Natural killer cell treated with Interleukin-12 subunit alpha and Interleukin-12 subunit beta and Interleukin-15 and Interleukin-18, amount 100 ng/mL, for 72 hours (primary cell): ENCODE measurements around the gene OXCT2. TPM values are rescaled to one million over a fixed set of nuclear protein-coding genes. Genes with fewer than 3 reads are reported as not detected.

Experiments
- ATAC-seq, 2 donors: fragments of 150-1000 bp; cut with Tn5 transposase in 1 of 2; sonication (Bioruptor Pico), chemical (Tn5 transposase) in 1 of 2; 2 replicates each; pipeline ENCODE4 v1.10.0; 2021
- DNase-seq: peaks from one replicate; pipeline ENCODE4 v3.0.0; 2022; ENCODE audit warnings: low spot score
- H3K27ac Mint-ChIP-seq, 2 donors: 1 replicate in 1 of 2; 2 replicates in 1 of 2; pipeline ENCODE4 v1.8.0; 2022; ENCODE audit warnings: mixed read lengths in 2 of 2, mild to moderate bottlenecking in 1 of 2, moderate library complexity in 1 of 2
- H3K27me3 Mint-ChIP-seq, 2 donors: 1 replicate in 1 of 2; 2 replicates in 1 of 2; pipeline ENCODE4 v1.8.0; 2022; ENCODE audit warnings: mixed read lengths in 2 of 2
- H3K36me3 Mint-ChIP-seq: one replicate; pipeline ENCODE4 v1.8.0; 2022; ENCODE audit warnings: mixed read lengths
- H3K4me1 Mint-ChIP-seq, 2 donors: 1 replicate in 1 of 2; 2 replicates in 1 of 2; pipeline ENCODE4 v1.8.0; 2022; ENCODE audit warnings: low read depth in 2 of 2, mixed read lengths in 2 of 2, mild to moderate bottlenecking in 1 of 2
- H3K4me3 Mint-ChIP-seq: one replicate; pipeline ENCODE4 v1.8.0; 2022; ENCODE audit warnings: mixed read lengths
- H3K9me3 Mint-ChIP-seq: 2 replicates; pipeline ENCODE4 v1.8.0; 2022; ENCODE audit warnings: mixed read lengths
- total RNA-seq, 2 donors: library from RNA; stranded (reverse); gene quantifications; one replicate each; pipeline ENCODE4 v1.2.3, GENCODE V29; 2022

OXCT2 gene
- total RNA-seq, 2 donors from 2014 or later: 0.47 to 0.59 TPM

GRCh38 chr1:39727221-39727931 is 43.8 kb downstream of the OXCT2 start:
- ATAC-seq: peak in 1 of 2 donors; percentile 43
- DNase-seq: no peak
- no peak overlapping the region for H3K27ac Mint-ChIP-seq
- peak overlapping the region; percentile 23 for H3K4me3 Mint-ChIP-seq
- H3K9me3 Mint-ChIP-seq: no peaks in the 10 kb centered on the region
- H3K36me3 Mint-ChIP-seq: no peaks in the 10 kb centered on the region
- H3K4me1 Mint-ChIP-seq: peaks cover 13 to 16% of the 10 kb centered on the region in 2 donors
- peaks cover 41 to 49% of the 10 kb centered on the region in 2 donors for H3K27me3 Mint-ChIP-seq

- Mint-ChIP-seq H3K9me3 (no peaks in the 10 kb centered on the region), H3K4me1 (peaks cover 13 to 16% of the 10 kb centered on the region in 2 donors), H3K4me3 (no peak overlapping the region), H3K36me3 (no peaks in the 10 kb centered on the region), H3K27me3 (peaks cover 43 to 49% of the 10 kb centered on the region in 2 donors), H3K27ac (no peak overlapping the region)
- DNase-seq (no peak), ATAC-seq (no peak)
These were observed 44.5 kb downstream of the OXCT2 start for GRCh38 chr1:39726600-39726999.

- DNase-seq: no peak
- Mint-ChIP-seq H3K4me3 (no peak overlapping the region), H3K27me3 (peaks cover 31% of the 10 kb centered on the region in 2 donors), H3K4me1 (peaks cover 2 to 11% of the 10 kb centered on the region in 2 donors), H3K9me3 (no peaks in the 10 kb centered on the region), H3K27ac (no peak overlapping the region), H3K36me3 (no peaks in the 10 kb centered on the region)
- no peak for ATAC-seq
These were observed 48.7 kb downstream of the OXCT2 start for GRCh38 chr1:39722495-39722894.

GRCh38 chr1:39721664-39722063 is 49.5 kb downstream of the OXCT2 start:
- H3K4me1 Mint-ChIP-seq: peaks cover 2 to 5% of the 10 kb centered on the region in 2 donors
- H3K36me3 Mint-ChIP-seq: no peaks in the 10 kb centered on the region
- H3K4me3 Mint-ChIP-seq: no peak overlapping the region
- ATAC-seq (no peak), DNase-seq (no peak)
- no peak overlapping the region for H3K27ac Mint-ChIP-seq
- peaks cover 29 to 34% of the 10 kb centered on the region in 2 donors for H3K27me3 Mint-ChIP-seq
- no peaks in the 10 kb centered on the region for H3K9me3 Mint-ChIP-seq

GRCh38 chr1:39720094-39720999 is 50.8 kb downstream of the OXCT2 start:
- peaks cover 28 to 32% of the 10 kb centered on the region in 2 donors for H3K27me3 Mint-ChIP-seq
- ATAC-seq (peak in 1 of 2 donors; percentile 52), DNase-seq (no peak)
- no peaks in the 10 kb centered on the region for H3K36me3 Mint-ChIP-seq
- H3K27ac Mint-ChIP-seq: no peak overlapping the region
- no peak overlapping the region for H3K4me3 Mint-ChIP-seq
- peaks cover 2 to 5% of the 10 kb centered on the region in 2 donors for H3K4me1 Mint-ChIP-seq
- no peaks in the 10 kb centered on the region for H3K9me3 Mint-ChIP-seq

Other genes starting within 250 kb of the OXCT2 start
- gene PABPC4, start 194.6 kb downstream of the OXCT2 start, total RNA-seq: 100 to 1,000 TPM; 189 to 372 TPM
- not detected for gene HEYL, start 131.7 kb downstream of the OXCT2 start, total RNA-seq
- gene NT5C1A, start 99.2 kb downstream of the OXCT2 start, total RNA-seq: 1 to 10 TPM; 4.1 to 9.2 TPM
- under 1 TPM; 0.50 to 0.64 TPM for gene HPCAL4, start 79.9 kb downstream of the OXCT2 start, total RNA-seq
- 10 to 100 TPM; 60.0 to 61.2 TPM for gene PPIE, start 32.5 kb downstream of the OXCT2 start, total RNA-seq
- gene BMP8B, start 17.5 kb upstream of the OXCT2 start, total RNA-seq: 1 to 10 TPM in 1 of 2 donors, under 1 TPM in 1; 0.84 to 1.8 TPM
- gene TRIT1, start 112.2 kb upstream of the OXCT2 start, total RNA-seq: 10 to 100 TPM; 17.8 to 34.3 TPM
- gene MYCL, start 130.6 kb upstream of the OXCT2 start, total RNA-seq: under 1 TPM; 0.33 to 0.36 TPM
- 10 to 100 TPM; 41.4 to 62.7 TPM for gene MFSD2A, start 183.8 kb upstream of the OXCT2 start, total RNA-seq